ENCODE measurements around the gene CBLC.
"Not testable (repeated sequence)": the region's sequence is repeated elsewhere in the genome, so short reads cannot be mapped to it uniquely, and the experiment has no call there.

Gene CBLC

GRCh38 chr19:44822177-44822576 is 44.5 kb downstream of the CBLC start:
- DNase-seq = no peak

GRCh38 chr19:44822670-44823372 is 45.1 kb downstream of the CBLC start:
- DNase-seq = no peak

GRCh38 chr19:44823373-44823698 is 45.6 kb downstream of the CBLC start:
- DNase-seq = no peak

GRCh38 chr19:44824761-44825160 is 47.1 kb downstream of the CBLC start:
- no peak for DNase-seq

GRCh38 chr19:44832875-44833274 is 55.2 kb downstream of the CBLC start:
- not testable (repeated sequence) for DNase-seq

GRCh38 chr19:44834399-44834798 is 56.7 kb downstream of the CBLC start:
- not testable (repeated sequence) for DNase-seq

- no peak for DNase-seq
These were observed 61.6 kb downstream of the CBLC start for GRCh38 chr19:44839276-44839675.

- no peak for DNase-seq
These were observed 63.1 kb downstream of the CBLC start for GRCh38 chr19:44840811-44841210.

- DNase-seq = no peak
These were observed 63.5 kb downstream of the CBLC start for GRCh38 chr19:44841231-44841630.

- no peak for DNase-seq
These were observed 67.6 kb downstream of the CBLC start for GRCh38 chr19:44845286-44845611.

GRCh38 chr19:44845612-44846454 is 68.1 kb downstream of the CBLC start, which contains the start of gene NECTIN2:
Gene NECTIN2 (plus strand): TSS chr19:44846297. CDS start chr19:44846526, 229 bp downstream.
- peak; percentile 65 to 81 for DNase-seq

GRCh38 chr19:44846455-44847143 is 68.9 kb downstream of the CBLC start:
- DNase-seq = no peak

GRCh38 chr19:44847144-44848035 is 69.7 kb downstream of the CBLC start:
- DNase-seq = no peak

- no peak for DNase-seq
These were observed 70.5 kb downstream of the CBLC start for GRCh38 chr19:44848036-44848811.

GRCh38 chr19:44848812-44849447 is 71.2 kb downstream of the CBLC start:
- DNase-seq = no peak

All from hippocampal formation (tissue), 2 donors.